ENCODE results near the gene GRID1. TPM values are rescaled to one million over a fixed set of nuclear protein-coding genes. Genes with fewer than 3 reads are reported as not detected.

The GRID1 gene
- total RNA-seq, 4 donors from 2014 or later: 0.03 to 2.7 (median 0.49) TPM

- H3K4me3 ChIP-seq: no peak overlapping the region
- H3K27ac ChIP-seq: no peak overlapping the region
- intact Hi-C loops (cut with DNase I): no loop called here
- no peaks in the 10 kb centered on the region for H3K9me3 ChIP-seq
- H3K36me3 ChIP-seq: no peaks in the 10 kb centered on the region
- TF ChIP-seq CTCF (IDR thresholded peaks at IDR 0.05) (no peak), POLR2A (IDR thresholded peaks at IDR 0.05) (no peak)
- H3K27me3 ChIP-seq: no peaks in the 10 kb centered on the region
- DNase-seq: no peak
- 70 to 93% methylated on average over 2 to 3 of the region's 3 CpGs for WGBS, 2 donors
- no peaks in the 10 kb centered on the region for H3K4me1 ChIP-seq
These were observed 275.8 kb downstream of the GRID1 start for GRCh38 chr10:86090807-86091206.

GRCh38 chr10:86087716-86088115, 278.9 kb downstream of the GRID1 start:
- WGBS, 2 donors: 70 to 88% methylated on average over 8 of the region's 9 CpGs

GRCh38 chr10:86086418-86086817, 280.2 kb downstream of the GRID1 start:
- no peak overlapping the region for H3K27ac ChIP-seq
- DNase-seq: no peak
- WGBS, 2 donors: 91% methylated on average over 1 to 4 of the region's 4 CpGs

More at GRCh38 chr10:86087716-86088115, 278.9 kb downstream of the GRID1 start:
- intact Hi-C loops (cut with DNase I): no loop called here
- H3K36me3 ChIP-seq: no peaks in the 10 kb centered on the region
- no peak overlapping the region for H3K27ac ChIP-seq
- TF ChIP-seq POLR2A (IDR thresholded peaks at IDR 0.05) (no peak), CTCF (IDR thresholded peaks at IDR 0.05) (no peak)
- no peaks in the 10 kb centered on the region for H3K9me3 ChIP-seq
- H3K4me1 ChIP-seq: no peaks in the 10 kb centered on the region
- no peak overlapping the region for H3K4me3 ChIP-seq
- no peak for DNase-seq
- no peaks in the 10 kb centered on the region for H3K27me3 ChIP-seq

GRCh38 chr10:86085686-86086085, 280.9 kb downstream of the GRID1 start:
- H3K4me3 ChIP-seq: no peak overlapping the region
- intact Hi-C loops (cut with DNase I): no loop called here
- no peaks in the 10 kb centered on the region for H3K36me3 ChIP-seq
- no peak for DNase-seq
- no peaks in the 10 kb centered on the region for H3K4me1 ChIP-seq
- no peak overlapping the region for H3K27ac ChIP-seq
- TF ChIP-seq POLR2A (IDR thresholded peaks at IDR 0.05) (no peak), CTCF (IDR thresholded peaks at IDR 0.05) (no peak)
- no peaks in the 10 kb centered on the region for H3K9me3 ChIP-seq
- no peaks in the 10 kb centered on the region for H3K27me3 ChIP-seq
- WGBS, 2 donors: 61 to 85% methylated on average over 3 to 4 of the region's 5 CpGs

More at GRCh38 chr10:86086418-86086817, 280.2 kb downstream of the GRID1 start:
- intact Hi-C loops (cut with DNase I): no loop called here
- Histone ChIP-seq H3K9me3 (no peaks in the 10 kb centered on the region), H3K4me3 (no peak overlapping the region), H3K4me1 (no peaks in the 10 kb centered on the region), H3K27me3 (no peaks in the 10 kb centered on the region), H3K36me3 (no peaks in the 10 kb centered on the region)
- TF ChIP-seq POLR2A (IDR thresholded peaks at IDR 0.05) (no peak), CTCF (IDR thresholded peaks at IDR 0.05) (no peak)

- H3K9me3 ChIP-seq: no peaks in the 10 kb centered on the region
- no peaks in the 10 kb centered on the region for H3K4me1 ChIP-seq
- no peak overlapping the region for H3K27ac ChIP-seq
- no peak for DNase-seq
- TF ChIP-seq CTCF (IDR thresholded peaks at IDR 0.05) (no peak), POLR2A (IDR thresholded peaks at IDR 0.05) (no peak)
- no peaks in the 10 kb centered on the region for H3K36me3 ChIP-seq
- intact Hi-C loops (cut with DNase I): no loop called here
- no peaks in the 10 kb centered on the region for H3K27me3 ChIP-seq
- WGBS, 2 donors: 39 to 46% methylated on average over 2 to 8 of the region's 8 CpGs
- H3K4me3 ChIP-seq: no peak overlapping the region
These were observed 281.5 kb downstream of the GRID1 start for GRCh38 chr10:86085136-86085535.

Measured in esophagus squamous epithelium (tissue), 5 donors.